Loucy (cell line): ENCODE results near the gene EDN3.

Experiments
- H2AFZ ChIP-seq: fragments of 200-600 bp; sonication (generic); 2 replicates; pipeline ENCODE4 v1.6.0; 2016; ENCODE audit warnings: antibody characterized with exemption, mild to moderate bottlenecking, low read length, moderate library complexity
- H3F3A ChIP-seq: fragments of 200-600 bp; 2 replicates; pipeline ENCODE4 v1.6.0; 2016; ENCODE audit warnings: antibody characterized with exemption, low read depth, mild to moderate bottlenecking
- H3K27me3 ChIP-seq: fragments of 200-600 bp; sonication (generic); 2 replicates; pipeline ENCODE4 v1.6.1; 2014; ENCODE audit warnings: low read length, mild to moderate bottlenecking; ENCODE audit not compliant: insufficient read depth, poor library complexity, severe bottlenecking
- H3K36me3 ChIP-seq: fragments of 200-600 bp; sonication (generic); 2 replicates; pipeline ENCODE4 v1.6.1; 2016; ENCODE audit warnings: low read length; ENCODE audit not compliant: insufficient read depth
- H3K4me1 ChIP-seq: fragments of 200-600 bp; sonication (generic); 2 replicates; pipeline ENCODE4 v1.5.1; 2014; ENCODE audit warnings: low read length, mild to moderate bottlenecking; ENCODE audit not compliant: insufficient read depth, poor library complexity, severe bottlenecking
- H3K4me2 ChIP-seq: fragments of 200-600 bp; sonication (generic); 2 replicates; pipeline ENCODE4 v1.6.0; 2014; ENCODE audit warnings: antibody characterized with exemption, low read length, low read depth, mild to moderate bottlenecking; ENCODE audit not compliant: poor library complexity, severe bottlenecking
- H3K4me3 ChIP-seq: fragments of 200-600 bp; sonication (generic); 2 replicates; pipeline ENCODE4 v1.5.1; 2014; ENCODE audit warnings: low read length, mild to moderate bottlenecking, mixed read lengths; ENCODE audit not compliant: poor library complexity, severe bottlenecking
- H3K79me2 ChIP-seq: fragments of 200-600 bp; sonication (generic); 2 replicates; pipeline ENCODE4 v1.6.1; 2014; ENCODE audit warnings: low read length; ENCODE audit not compliant: insufficient read depth
- H3K9ac ChIP-seq: fragments of 200-600 bp; sonication (generic); 2 replicates; pipeline ENCODE4 v1.6.0; 2014; ENCODE audit warnings: mild to moderate bottlenecking, low read depth, low read length, moderate library complexity; ENCODE audit not compliant: poor library complexity, severe bottlenecking
- H3K9me2 ChIP-seq: fragments of 200-600 bp; sonication (generic); replicated peaks from 2 replicates; pipeline ENCODE4 v1.6.1; 2016; ENCODE audit warnings: low read depth, low read length, mixed read lengths
- H3K9me3 ChIP-seq: fragments of 200-600 bp; sonication (generic); 2 replicates; pipeline ENCODE4 v1.6.1; 2014; ENCODE audit warnings: mild to moderate bottlenecking, antibody characterized with exemption, low read length, low read depth; ENCODE audit not compliant: insufficient read depth
- H4K20me1 ChIP-seq: fragments of 200-600 bp; sonication (generic); 2 replicates; pipeline ENCODE4 v1.6.0; 2014; ENCODE audit warnings: antibody characterized with exemption, low read length, mild to moderate bottlenecking; ENCODE audit not compliant: insufficient read depth, poor library complexity, severe bottlenecking
- CTCF ChIP-seq: fragments of 200-600 bp; sonication (generic); conservative IDR thresholded peaks from 2 replicates; pipeline ENCODE4 v1.5.1; 2014; ENCODE audit warnings: mild to moderate bottlenecking, antibody characterized with exemption, low read length
- EZH2phosphoT487 ChIP-seq: fragments of 200-600 bp; IDR thresholded peaks from 2 replicates; pipeline ENCODE4 v1.6.1; 2018; ENCODE audit warnings: antibody characterized with exemption, mild to moderate bottlenecking, moderate library complexity, borderline replicate concordance

EDN3 gene

GRCh38 chr20:59265298-59265697 is 35.1 kb upstream of the EDN3 start:
- Histone ChIP-seq H3K4me1 (peaks cover 7% of the 10 kb centered on the region), H3K27me3 (no peaks in the 10 kb centered on the region), H3K9ac (no peak overlapping the region), H3K79me2 (no peaks in the 10 kb centered on the region), H3K4me3 (no peak overlapping the region), H3K9me2 (no peaks in the 10 kb centered on the region), H3F3A (no peaks in the 10 kb centered on the region), H3K36me3 (no peaks in the 10 kb centered on the region), H2AFZ (no peak overlapping the region), H3K9me3 (no peaks in the 10 kb centered on the region), H3K4me2 (no peak overlapping the region), H4K20me1 (no peaks in the 10 kb centered on the region)
- TF ChIP-seq CTCF (no peak), EZH2phosphoT487 (no peak)

GRCh38 chr20:59268870-59269269 is 31.5 kb upstream of the EDN3 start:
- Histone ChIP-seq H3K9me2 (no peaks in the 10 kb centered on the region), H3K79me2 (no peaks in the 10 kb centered on the region), H3K4me3 (no peak overlapping the region), H3K36me3 (no peaks in the 10 kb centered on the region), H2AFZ (no peak overlapping the region), H3K27me3 (no peaks in the 10 kb centered on the region), H3K4me2 (no peak overlapping the region), H3K9me3 (no peaks in the 10 kb centered on the region), H3K9ac (no peak overlapping the region), H4K20me1 (no peaks in the 10 kb centered on the region), H3K4me1 (peaks cover 10% of the 10 kb centered on the region), H3F3A (no peaks in the 10 kb centered on the region)
- no peak for TF ChIP-seq CTCF
- no peak for TF ChIP-seq EZH2phosphoT487

DNA sequence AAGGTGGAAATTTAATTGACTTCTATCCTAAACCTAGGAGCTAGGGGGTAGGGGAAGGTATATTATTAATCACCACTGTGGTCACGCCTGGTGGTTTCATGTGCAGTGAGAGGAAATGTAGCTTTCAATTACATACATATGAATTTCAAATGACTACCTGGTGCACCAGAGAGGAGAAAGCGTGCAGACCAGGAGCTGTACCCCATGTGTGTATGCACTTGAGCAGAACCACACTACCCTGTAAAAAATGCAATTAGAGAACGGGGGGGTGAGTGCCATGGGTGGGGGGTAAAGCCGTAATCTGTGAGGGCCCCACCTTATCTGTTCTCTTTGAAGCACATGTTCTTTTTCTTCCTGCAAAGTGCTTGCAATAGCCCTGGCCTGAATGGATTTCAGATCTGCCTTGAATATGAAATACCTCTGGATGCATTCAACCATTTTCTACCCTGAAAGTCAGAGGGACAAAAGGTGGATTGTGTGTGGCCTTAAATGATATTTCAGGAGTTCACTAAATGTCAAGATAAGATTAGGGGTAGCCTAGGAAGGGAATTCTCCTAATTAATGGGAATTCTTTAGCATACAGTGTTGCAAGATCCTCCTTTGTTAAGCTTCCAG is 30.9 kb upstream of the EDN3 start:
- Histone ChIP-seq H3K36me3 (no peaks in the 10 kb centered on the region), H2AFZ (no peak overlapping the region), H3K27me3 (no peaks in the 10 kb centered on the region), H3F3A (no peaks in the 10 kb centered on the region), H3K9me2 (no peaks in the 10 kb centered on the region), H3K4me2 (no peak overlapping the region), H3K9me3 (no peaks in the 10 kb centered on the region), H3K4me1 (peaks cover 13% of the 10 kb centered on the region), H3K9ac (no peak overlapping the region), H3K4me3 (no peak overlapping the region), H3K79me2 (no peaks in the 10 kb centered on the region), H4K20me1 (no peaks in the 10 kb centered on the region)
- no peak for TF ChIP-seq CTCF
- no peak for TF ChIP-seq EZH2phosphoT487
